Mesendoderm (in vitro differentiated cells): ENCODE data around the gene ANGPTL4.
"Not testable (repeated sequence)": the region's sequence is repeated elsewhere in the genome, so short reads cannot be mapped to it uniquely, and the experiment has no call there.

Experiments
- DNase-seq: peaks from one replicate; pipeline ENCODE4 v3.0.0; 2013
- H2AK5ac ChIP-seq: 2 replicates; pipeline ENCODE4 v1.6.1; 2013; ENCODE audit warnings: low read length, inconsistent platforms
- H2BK120ac ChIP-seq: 2 replicates; pipeline ENCODE4 v1.6.1; 2013; ENCODE audit warnings: low read depth, mild to moderate bottlenecking, low read length, moderate library complexity, mixed read lengths
- H2BK15ac ChIP-seq: replicated peaks from 2 replicates; pipeline ENCODE4 v1.6.1; 2013; ENCODE audit warnings: low read depth, mild to moderate bottlenecking, moderate library complexity
- H2BK5ac ChIP-seq: 2 replicates; pipeline ENCODE4 v1.6.1; 2013; ENCODE audit warnings: low read length, inconsistent platforms
- H3K18ac ChIP-seq: 2 replicates; pipeline ENCODE4 v1.6.1; 2013; ENCODE audit warnings: mild to moderate bottlenecking, low read length, mixed read lengths
- H3K23ac ChIP-seq: one replicate; pipeline ENCODE4 v1.6.1; 2013; ENCODE audit warnings: low read length
- H3K27ac ChIP-seq: 2 replicates; pipeline ENCODE4 v1.5.1; 2013; ENCODE audit warnings: low read depth, mild to moderate bottlenecking, inconsistent platforms, low read length, moderate library complexity
- H3K27me3 ChIP-seq: 2 replicates; pipeline ENCODE4 v1.6.1; 2013; ENCODE audit warnings: low read length, control low read depth, mild to moderate bottlenecking, inconsistent platforms; ENCODE audit not compliant: insufficient read depth, poor library complexity
- H3K36me3 ChIP-seq: 2 replicates; pipeline ENCODE4 v1.6.1; 2013; ENCODE audit warnings: low read length, inconsistent platforms; ENCODE audit not compliant: control insufficient read depth, insufficient read depth
- H3K4ac ChIP-seq: one replicate; pipeline ENCODE4 v1.6.1; 2013; ENCODE audit warnings: low read depth, mild to moderate bottlenecking, low read length, moderate library complexity
- H3K4me1 ChIP-seq: 2 replicates; pipeline ENCODE4 v1.6.1; 2013; ENCODE audit warnings: low read depth, low read length, inconsistent platforms; ENCODE audit not compliant: control insufficient read depth
- H3K4me2 ChIP-seq: 2 replicates; pipeline ENCODE4 v1.6.1; 2013; ENCODE audit warnings: low read length
- H3K4me3 ChIP-seq: 2 replicates; pipeline ENCODE4 v1.5.1; 2013; ENCODE audit warnings: mild to moderate bottlenecking, low read length
- H3K56ac ChIP-seq: one replicate; pipeline ENCODE4 v1.6.1; 2013; ENCODE audit warnings: low read length
- H3K79me1 ChIP-seq: 2 replicates; pipeline ENCODE4 v1.6.1; 2013; ENCODE audit warnings: low read length, inconsistent platforms
- H3K79me2 ChIP-seq: 2 replicates; pipeline ENCODE4 v1.6.1; 2013; ENCODE audit warnings: mild to moderate bottlenecking, low read length; ENCODE audit not compliant: control insufficient read depth, insufficient read depth
- H3K9ac ChIP-seq: 2 replicates; pipeline ENCODE4 v1.6.1; 2013; ENCODE audit warnings: low read length, inconsistent platforms
- H4K5ac ChIP-seq: one replicate; pipeline ENCODE4 v1.6.1; 2013; ENCODE audit warnings: low read length
- H4K8ac ChIP-seq: one replicate; pipeline ENCODE4 v1.6.1; 2013; ENCODE audit warnings: low read depth, mild to moderate bottlenecking, control low read depth, low read length, moderate library complexity
- WGBS: extraction: QIAGEN DNeasy Blood & Tissue Kit; methylation state at CpG from one replicate; pipeline ENCODE4 v1.1.7; 2013; ENCODE audit warnings: low lambda C conversion rate, missing lambda C conversion rate; ENCODE audit not compliant: insufficient coverage; ENCODE audit errors: extremely low coverage; 5-methylcytosine and 5-hydroxymethylcytosine counted together

ANGPTL4 gene

GRCh38 chr19:8337728-8338127, 26.2 kb upstream of the ANGPTL4 start:
- no peak overlapping the region for H2BK15ac ChIP-seq
- no peaks in the 10 kb centered on the region for H3K4me1 ChIP-seq
- no peak overlapping the region for H3K27ac ChIP-seq
- H3K4me2 ChIP-seq, result no peak overlapping the region
- H3K36me3 ChIP-seq, result no peaks in the 10 kb centered on the region
- H3K23ac ChIP-seq, result no peak overlapping the region
- no peak for DNase-seq
- H4K5ac ChIP-seq, result no peak overlapping the region
- H3K56ac ChIP-seq, result no peak overlapping the region
- peaks cover 18% of the 10 kb centered on the region for H3K27me3 ChIP-seq
- no peak overlapping the region for H3K18ac ChIP-seq
- no peak overlapping the region for H3K4me3 ChIP-seq
- no peaks in the 10 kb centered on the region for H3K79me2 ChIP-seq
- H3K4ac ChIP-seq, result no peak overlapping the region
- no peak overlapping the region for H2AK5ac ChIP-seq
- H3K79me1 ChIP-seq, result no peaks in the 10 kb centered on the region
- H4K8ac ChIP-seq, result no peak overlapping the region
- H2BK120ac ChIP-seq, result no peak overlapping the region
- no CpG with 5 or more reads among the region's 7 CpGs for WGBS
- H3K9ac ChIP-seq, result no peak overlapping the region
- H2BK5ac ChIP-seq, result no peak overlapping the region

GRCh38 chr19:8338835-8339234, 25.1 kb upstream of the ANGPTL4 start:
- no peak for DNase-seq
- Histone ChIP-seq H2AK5ac (no peak overlapping the region), H3K79me1 (no peaks in the 10 kb centered on the region), H2BK120ac (no peak overlapping the region), H3K4me1 (no peaks in the 10 kb centered on the region), H4K8ac (no peak overlapping the region), H3K23ac (no peak overlapping the region), H3K27me3 (peaks cover 9% of the 10 kb centered on the region), H3K18ac (no peak overlapping the region), H2BK15ac (no peak overlapping the region), H3K4me3 (no peak overlapping the region), H2BK5ac (no peak overlapping the region), H3K79me2 (no peaks in the 10 kb centered on the region), H3K56ac (no peak overlapping the region), H3K4me2 (no peak overlapping the region), H3K36me3 (no peaks in the 10 kb centered on the region), H3K27ac (no peak overlapping the region), H3K4ac (no peak overlapping the region), H4K5ac (no peak overlapping the region), H3K9ac (no peak overlapping the region)
- no CpG with 5 or more reads among the region's 6 CpGs for WGBS

GRCh38 chr19:8340341-8341096, 23.4 kb upstream of the ANGPTL4 start:
- DNase-seq, result no peak
- no peaks in the 10 kb centered on the region for H3K79me1 ChIP-seq
- no peak overlapping the region for H2BK120ac ChIP-seq
- H3K27me3 ChIP-seq, result no peaks in the 10 kb centered on the region
- no peak overlapping the region for H3K23ac ChIP-seq
- H3K18ac ChIP-seq, result no peak overlapping the region
- no peak overlapping the region for H3K27ac ChIP-seq
- H2BK5ac ChIP-seq, result no peak overlapping the region
- no CpG with 5 or more reads among the region's 15 CpGs for WGBS
- H4K8ac ChIP-seq, result no peak overlapping the region
- H3K4me3 ChIP-seq, result no peak overlapping the region
- no peak overlapping the region for H2AK5ac ChIP-seq
- H4K5ac ChIP-seq, result no peak overlapping the region
- H3K56ac ChIP-seq, result no peak overlapping the region
- H3K4ac ChIP-seq, result no peak overlapping the region
- no peak overlapping the region for H3K4me2 ChIP-seq
- H3K36me3 ChIP-seq, result no peaks in the 10 kb centered on the region
- H3K79me2 ChIP-seq, result no peaks in the 10 kb centered on the region
- no peak overlapping the region for H2BK15ac ChIP-seq
- H3K4me1 ChIP-seq, result no peaks in the 10 kb centered on the region
- H3K9ac ChIP-seq, result no peak overlapping the region

- H2BK120ac ChIP-seq, DNase-seq, H4K8ac ChIP-seq, H3K27ac ChIP-seq, H3K4me2 ChIP-seq, H3K27me3 ChIP-seq, H3K9ac ChIP-seq, H3K4me3 ChIP-seq, H2BK15ac ChIP-seq, H3K18ac ChIP-seq, H3K79me1 ChIP-seq, H3K4me1 ChIP-seq, H3K4ac ChIP-seq, H4K5ac ChIP-seq, H3K23ac ChIP-seq, H2BK5ac ChIP-seq, H3K36me3 ChIP-seq, H3K56ac ChIP-seq, H3K79me2 ChIP-seq, H2AK5ac ChIP-seq: not testable (repeated sequence)
- no CpG with 5 or more reads among the region's 4 CpGs for WGBS
These were observed 22.5 kb upstream of the ANGPTL4 start for GRCh38 chr19:8341504-8341903.

- H3K4ac ChIP-seq, result no peak overlapping the region
- no peak overlapping the region for H2BK15ac ChIP-seq
- H3K27ac ChIP-seq, result no peak overlapping the region
- no peak overlapping the region for H3K18ac ChIP-seq
- H3K36me3 ChIP-seq, result no peaks in the 10 kb centered on the region
- H3K9ac ChIP-seq, result no peak overlapping the region
- no peaks in the 10 kb centered on the region for H3K79me1 ChIP-seq
- H3K4me2 ChIP-seq, result no peak overlapping the region
- no peak overlapping the region for H2BK5ac ChIP-seq
- no peak overlapping the region for H4K5ac ChIP-seq
- peak overlapping the region; percentile 60 for H3K56ac ChIP-seq
- no peak for DNase-seq
- H3K4me3 ChIP-seq, result no peak overlapping the region
- no peak overlapping the region for H4K8ac ChIP-seq
- no peaks in the 10 kb centered on the region for H3K79me2 ChIP-seq
- no peaks in the 10 kb centered on the region for H3K27me3 ChIP-seq
- no peak overlapping the region for H3K23ac ChIP-seq
- no peak overlapping the region for H2AK5ac ChIP-seq
- no CpG with 5 or more reads among the region's 14 CpGs for WGBS
- H3K4me1 ChIP-seq, result no peaks in the 10 kb centered on the region
- H2BK120ac ChIP-seq, result no peak overlapping the region
These were observed 21.7 kb upstream of the ANGPTL4 start for GRCh38 chr19:8342316-8342683.
